ENCODE data around the gene UBB.
A peak's percentile ranks its signal among the peaks of the same experiment; 100 is the strongest.
"Not testable (repeated sequence)": the region's sequence is repeated elsewhere in the genome, so short reads cannot be mapped to it uniquely, and the experiment has no call there.

UBB gene

DNA sequence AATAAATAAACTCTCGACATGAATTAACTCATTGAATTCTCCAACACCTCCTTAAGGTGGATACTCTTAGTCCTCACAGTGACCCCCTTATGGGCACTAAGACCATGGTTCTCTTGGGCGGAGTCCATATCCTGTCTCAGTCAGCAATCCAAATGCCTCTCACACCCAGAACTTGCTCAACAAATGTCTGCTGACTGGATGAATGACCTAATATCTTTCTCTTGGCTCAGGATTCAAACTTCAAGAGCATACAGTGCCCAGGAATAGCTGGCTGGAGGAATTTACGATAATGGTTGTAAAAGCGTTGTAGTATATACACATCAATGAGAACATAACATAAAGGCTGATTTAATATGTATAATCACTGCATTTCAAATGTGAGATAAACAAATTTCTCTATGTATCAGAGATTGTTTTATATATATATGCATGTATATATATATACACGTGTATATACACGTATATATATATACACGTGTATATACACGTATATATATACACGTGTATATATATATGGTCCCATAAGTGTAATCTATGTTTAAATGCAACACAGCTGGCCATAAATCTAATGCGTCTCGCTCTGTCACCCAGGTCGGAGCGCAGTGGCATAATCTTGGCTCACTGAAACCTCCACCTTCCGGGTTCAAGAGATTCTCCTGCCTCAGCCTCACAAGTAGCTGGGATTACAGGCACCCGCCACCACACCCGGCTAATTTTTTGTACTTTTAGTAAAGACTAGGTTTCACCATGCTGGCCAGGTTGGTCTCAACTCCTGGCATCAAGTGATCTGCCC is 6.5 kb upstream of the UBB start:
- no peak for DNase-seq (ENCODE audit: low read depth)

DNA sequence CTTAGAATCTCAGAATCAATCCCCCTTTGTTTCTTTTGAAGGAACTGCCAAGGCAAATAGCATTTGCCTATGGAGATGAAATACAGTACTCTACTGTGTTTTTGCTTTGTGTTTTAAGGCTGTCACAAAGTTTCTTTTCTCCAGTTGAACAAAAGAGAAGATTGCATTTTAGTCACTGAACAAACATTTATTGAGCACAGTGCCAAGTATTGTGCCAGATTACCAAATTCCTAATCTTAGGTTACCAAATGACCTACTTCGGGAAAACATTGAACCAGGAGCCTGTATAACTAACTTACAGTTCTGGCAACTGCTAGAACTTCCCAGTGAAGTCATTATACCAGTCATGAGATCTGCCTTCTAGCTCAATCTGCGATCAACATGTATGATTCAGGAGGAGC is 3.0 kb upstream of the UBB start:
- DNase-seq (ENCODE audit: low read depth), result no peak

DNA sequence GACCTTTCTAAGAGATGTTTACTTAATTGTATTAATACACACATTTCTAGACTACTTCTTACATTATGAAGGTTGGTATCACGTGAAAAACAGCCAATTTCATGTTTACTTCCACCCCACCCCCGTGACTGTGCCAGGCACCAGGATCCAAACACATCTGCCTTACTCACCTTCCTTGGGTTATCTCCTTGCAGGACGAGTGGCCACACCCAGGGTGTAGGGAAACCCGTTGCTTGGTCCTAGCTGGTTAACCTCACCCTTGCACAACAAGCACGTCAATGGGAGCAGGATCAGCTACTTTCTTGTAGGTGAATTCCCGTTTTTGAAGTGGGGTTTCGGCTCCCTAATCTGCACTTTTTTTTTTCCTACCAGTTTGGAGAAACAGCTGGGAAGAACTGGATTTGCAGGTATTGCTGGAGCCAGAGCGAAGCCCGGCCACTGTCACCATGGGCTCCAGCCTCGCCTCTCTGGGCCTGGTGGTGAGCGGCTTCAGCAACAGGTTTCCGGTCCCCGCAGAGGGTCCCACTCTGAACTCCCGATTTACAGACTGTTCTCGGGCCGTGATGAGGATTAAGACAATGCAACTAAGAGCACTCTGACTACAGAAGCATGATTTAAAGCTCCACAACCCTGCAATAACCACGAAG is 2.1 kb upstream of the UBB start:
- DNase-seq (ENCODE audit: low read depth), result no peak

DNA sequence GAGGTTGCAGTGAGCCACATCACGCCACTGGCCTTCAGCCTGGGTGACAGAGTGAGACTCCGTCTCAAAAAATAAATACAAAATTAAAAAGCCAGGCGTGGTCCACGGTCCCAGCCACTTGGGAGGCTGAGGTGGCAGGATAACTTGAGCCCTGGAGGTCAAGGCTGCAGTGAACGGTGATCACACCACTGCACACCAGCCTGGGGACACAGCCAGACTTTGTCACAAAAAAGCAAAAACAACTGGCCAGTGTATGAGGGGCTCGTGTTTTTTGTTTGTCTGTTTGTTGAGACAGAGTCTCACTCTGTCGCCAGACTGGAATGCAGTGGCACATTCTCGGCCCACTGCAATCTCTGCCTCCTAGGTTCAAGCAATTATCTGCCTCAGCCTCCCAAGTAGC is 1.2 kb upstream of the UBB start:
- no peak for DNase-seq (ENCODE audit: low read depth)

DNA sequence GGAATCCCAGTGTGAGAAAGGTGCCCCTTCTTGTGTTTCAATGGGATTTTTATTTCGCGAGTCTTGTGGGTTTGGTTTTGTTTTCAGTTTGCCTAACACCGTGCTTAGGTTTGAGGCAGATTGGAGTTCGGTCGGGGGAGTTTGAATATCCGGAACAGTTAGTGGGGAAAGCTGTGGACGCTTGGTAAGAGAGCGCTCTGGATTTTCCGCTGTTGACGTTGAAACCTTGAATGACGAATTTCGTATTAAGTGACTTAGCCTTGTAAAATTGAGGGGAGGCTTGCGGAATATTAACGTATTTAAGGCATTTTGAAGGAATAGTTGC is 567 bp downstream of the UBB start:
- DNase-seq (ENCODE audit: low read depth), result no peak

DNA sequence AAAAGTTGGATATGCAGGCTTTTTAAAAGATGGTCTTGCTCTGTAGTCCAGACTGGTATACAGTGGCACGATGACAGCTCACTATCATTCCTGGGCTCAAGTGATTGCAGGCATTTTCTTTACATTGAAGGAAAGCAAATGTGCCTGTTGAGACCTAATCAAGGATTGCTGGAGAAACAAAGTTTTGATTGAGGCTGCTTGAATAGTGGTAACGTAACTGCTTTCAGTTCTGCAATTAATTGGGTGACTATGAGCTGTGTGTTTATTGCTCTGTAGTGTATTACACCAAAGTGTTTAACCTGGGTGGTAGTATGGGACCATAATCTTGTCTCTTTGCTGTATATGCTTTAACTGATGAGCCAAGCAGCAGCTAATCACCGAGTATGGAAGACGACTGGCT is 2.3 kb downstream of the UBB start:
- no peak for DNase-seq (ENCODE audit: low read depth)

DNA sequence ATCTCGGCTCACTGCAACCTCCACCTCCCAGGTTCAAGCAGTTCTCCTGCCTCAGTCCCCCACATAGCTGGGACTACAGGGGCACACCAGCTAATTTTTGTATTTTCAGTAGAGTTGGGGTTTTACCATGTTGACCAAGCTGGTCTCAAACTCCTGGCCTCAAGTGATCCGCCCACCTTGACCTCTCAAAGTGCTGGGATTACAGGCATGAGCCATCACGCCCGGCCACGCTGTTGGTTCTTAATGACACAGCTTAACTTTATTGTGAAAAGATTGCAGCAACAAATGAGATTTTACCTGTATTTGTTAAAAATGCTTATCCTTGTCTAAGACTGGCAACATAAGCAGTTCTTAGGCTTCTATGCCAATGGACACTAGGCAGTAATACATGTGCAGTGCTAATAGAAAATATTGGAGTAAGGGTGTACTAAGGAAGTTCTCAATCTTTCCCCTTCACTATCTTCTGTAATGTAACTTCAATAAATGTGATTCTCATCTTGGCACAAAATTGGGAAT is 2.9 kb downstream of the UBB start:
- DNase-seq (ENCODE audit: low read depth), result no peak

DNA sequence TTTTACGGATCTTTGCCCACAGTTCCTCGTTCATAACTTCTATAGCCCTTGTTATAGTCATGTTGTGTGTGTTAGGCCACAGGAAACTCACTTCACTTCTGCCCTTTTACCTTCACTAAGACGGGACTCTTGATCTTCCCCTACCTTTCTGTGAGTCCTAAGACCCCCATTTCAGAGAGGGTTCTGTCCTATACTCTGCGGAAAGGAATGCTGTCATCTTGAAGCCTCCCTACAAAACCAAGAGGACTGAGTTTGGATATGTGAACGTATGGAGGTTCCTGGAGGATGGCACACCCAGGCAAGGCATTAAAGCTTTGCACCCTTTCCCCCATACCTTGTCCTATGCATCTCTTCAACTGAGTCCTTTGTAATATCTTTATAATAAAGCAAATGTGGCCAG is 3.7 kb downstream of the UBB start:
- no peak for DNase-seq (ENCODE audit: low read depth)

DNA sequence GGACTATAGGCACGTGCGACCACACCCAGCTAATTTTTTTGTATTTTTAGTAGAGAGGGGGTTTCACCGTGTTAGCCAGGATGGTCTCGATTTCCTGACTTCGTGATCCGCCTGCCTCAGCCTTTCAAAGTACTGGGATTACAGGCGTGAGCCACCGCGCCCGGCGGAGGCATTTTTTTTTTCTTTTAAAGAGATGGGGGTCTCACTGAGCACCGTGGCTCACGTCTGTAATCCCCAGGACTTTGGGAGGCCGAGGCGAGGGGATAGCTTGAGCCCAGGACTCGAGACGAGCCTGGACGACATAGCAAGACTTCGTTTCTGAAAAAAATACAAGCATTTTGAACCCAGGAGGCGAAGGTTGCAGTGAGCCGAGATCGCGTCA is 5.2 kb downstream of the UBB start:
- not testable (repeated sequence) for DNase-seq (ENCODE audit: low read depth)

DNA sequence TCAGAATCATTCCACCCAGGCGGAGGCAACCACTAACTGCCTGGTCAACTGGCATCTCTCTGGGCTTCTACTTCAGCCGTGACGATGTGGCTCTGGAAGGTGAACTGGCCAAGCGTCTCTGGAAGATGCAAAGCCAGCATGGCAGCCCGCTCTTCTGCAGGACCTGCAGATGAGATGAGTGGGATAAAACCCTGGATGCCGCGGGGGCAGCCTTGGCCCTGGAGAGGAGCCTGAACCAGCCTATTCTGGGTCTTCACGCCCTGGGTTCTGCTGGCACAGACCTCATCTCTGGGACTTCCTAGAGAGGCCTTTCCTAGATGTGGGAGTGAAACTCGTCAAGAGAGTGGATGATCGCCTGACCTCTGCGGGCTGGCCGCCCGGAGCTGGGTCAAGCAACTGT is 10.6 kb downstream of the UBB start:
- DNase-seq (ENCODE audit: low read depth), result no peak

DNA sequence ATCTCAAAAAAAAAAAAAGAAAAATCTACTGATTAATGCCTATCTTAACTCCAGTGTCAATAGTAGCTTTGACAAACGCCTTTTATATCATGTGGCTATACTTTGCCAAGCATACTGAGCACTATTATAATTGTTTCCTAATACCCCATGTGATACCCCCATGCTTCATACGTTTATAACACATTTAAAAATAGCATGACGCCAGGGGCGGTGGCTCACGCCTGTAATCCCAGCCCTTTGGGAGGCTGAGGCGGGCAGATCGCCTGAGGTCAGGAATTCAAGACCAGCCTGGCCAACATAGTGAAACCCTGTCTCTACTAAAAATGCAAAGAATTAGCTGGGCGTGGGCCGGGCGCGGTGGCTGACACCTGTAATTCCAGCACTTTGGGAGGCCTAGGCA is 11.6 kb downstream of the UBB start:
- not testable (repeated sequence) for DNase-seq (ENCODE audit: low read depth)

DNA sequence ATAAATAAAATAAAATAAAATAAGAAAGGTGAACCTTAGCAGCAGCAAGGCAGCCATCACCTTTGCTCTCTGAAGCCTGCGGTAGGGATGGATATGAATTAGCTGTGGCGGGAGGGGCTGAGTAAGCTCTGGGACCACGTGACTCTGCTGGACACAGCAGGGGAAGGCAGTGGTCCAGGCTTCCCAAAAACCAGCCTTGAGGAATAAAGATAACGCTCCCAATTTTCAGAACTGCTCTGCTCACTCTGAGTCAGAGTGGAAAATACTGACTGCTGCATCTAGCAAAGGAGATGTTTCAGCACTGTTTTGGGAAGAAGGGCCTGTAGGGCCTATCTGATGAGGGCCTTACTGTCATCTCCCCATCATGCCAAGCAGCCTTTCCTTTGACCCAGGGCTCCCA is 15.0 kb downstream of the UBB start:
- DNase-seq (ENCODE audit: low read depth), result not testable (repeated sequence)

DNA sequence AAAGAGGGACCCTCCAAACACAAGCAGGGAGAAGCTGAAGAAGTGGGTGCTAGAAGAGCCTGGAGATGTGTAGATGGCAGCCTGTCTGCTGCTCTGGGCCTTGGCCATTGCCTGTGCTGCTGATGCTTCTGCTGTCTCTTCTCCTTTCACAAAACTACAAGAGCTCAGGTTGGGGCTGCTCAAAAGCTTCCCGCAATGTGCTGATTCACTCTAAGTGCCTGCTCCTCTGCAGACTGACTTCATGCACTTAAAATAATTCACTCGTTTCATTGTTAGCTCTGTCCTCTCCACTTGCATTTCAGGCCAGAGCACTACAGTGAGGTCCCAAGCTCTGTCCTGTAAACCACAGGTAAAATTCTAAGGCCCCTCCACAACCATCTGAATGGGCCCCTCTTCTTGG is 15.8 kb downstream of the UBB start:
- not testable (repeated sequence) for DNase-seq (ENCODE audit: low read depth)

DNA sequence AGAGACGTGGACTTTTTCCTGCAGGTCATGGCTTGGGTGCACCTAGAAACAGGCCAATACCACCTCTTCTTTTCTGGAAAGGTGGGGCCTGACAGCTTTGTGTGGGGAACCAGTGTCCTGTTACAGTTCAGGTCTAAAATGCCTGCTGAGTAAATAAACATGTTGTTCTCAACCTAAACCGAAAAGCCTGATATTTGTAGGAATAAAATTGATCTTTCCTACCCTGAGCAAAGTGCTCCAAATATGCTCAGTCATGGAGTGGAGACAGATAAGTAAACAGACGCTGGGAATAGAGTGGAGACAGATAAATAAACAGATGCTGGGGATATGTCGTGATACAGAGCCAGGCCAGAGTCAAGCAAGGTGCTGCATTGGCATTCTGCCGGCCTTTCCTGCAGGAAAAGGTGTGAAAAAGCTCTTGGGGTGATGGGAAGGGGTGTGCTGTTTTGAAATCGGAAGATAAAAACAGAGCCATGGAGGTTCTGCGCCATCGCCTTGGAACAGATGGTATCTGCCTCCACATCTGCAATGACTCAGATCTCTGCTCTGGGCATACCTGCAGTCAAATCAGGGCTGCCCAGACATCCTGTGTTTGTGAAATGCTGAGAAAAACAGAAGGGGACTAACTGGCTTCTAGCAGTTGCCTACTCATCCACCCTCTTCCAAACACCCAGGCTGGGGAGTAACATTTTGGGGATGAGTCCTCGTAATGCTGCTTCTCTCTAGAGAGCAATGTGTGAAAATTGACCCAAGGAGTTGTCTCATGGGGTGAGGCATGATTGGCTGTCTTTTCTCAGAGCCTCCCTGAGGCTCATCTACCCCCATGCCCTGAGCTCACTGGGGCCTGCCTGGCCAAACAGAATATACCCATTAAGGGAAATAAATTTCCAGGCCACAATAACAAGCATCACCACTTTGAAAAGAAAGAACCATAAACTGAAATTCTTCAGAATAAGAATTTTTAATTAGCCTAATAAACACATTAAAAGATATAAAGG is 17.7 kb downstream of the UBB start:
- no peak for DNase-seq (ENCODE audit: low read depth)

DNA sequence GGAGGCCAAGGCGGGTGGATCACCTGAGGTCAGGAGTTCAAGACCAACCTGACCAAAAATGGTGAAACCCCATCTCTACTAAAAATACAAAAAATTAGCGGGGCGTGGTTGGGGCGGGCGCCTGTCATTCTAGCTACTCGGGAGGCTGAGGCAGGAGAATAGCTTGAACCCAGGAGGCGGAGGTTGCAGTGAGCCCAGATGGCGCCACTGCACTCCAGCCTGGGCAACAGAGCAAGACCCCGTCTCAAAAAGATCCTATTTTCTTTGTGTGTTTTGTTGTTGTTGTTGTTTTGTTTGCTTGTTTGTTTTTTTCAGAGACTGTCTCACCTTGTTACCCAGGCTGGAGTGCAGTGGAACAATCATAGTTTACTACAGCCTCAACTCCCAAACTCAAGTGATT is 23.0 kb downstream of the UBB start:
- not testable (repeated sequence) for DNase-seq (ENCODE audit: low read depth)

DNA sequence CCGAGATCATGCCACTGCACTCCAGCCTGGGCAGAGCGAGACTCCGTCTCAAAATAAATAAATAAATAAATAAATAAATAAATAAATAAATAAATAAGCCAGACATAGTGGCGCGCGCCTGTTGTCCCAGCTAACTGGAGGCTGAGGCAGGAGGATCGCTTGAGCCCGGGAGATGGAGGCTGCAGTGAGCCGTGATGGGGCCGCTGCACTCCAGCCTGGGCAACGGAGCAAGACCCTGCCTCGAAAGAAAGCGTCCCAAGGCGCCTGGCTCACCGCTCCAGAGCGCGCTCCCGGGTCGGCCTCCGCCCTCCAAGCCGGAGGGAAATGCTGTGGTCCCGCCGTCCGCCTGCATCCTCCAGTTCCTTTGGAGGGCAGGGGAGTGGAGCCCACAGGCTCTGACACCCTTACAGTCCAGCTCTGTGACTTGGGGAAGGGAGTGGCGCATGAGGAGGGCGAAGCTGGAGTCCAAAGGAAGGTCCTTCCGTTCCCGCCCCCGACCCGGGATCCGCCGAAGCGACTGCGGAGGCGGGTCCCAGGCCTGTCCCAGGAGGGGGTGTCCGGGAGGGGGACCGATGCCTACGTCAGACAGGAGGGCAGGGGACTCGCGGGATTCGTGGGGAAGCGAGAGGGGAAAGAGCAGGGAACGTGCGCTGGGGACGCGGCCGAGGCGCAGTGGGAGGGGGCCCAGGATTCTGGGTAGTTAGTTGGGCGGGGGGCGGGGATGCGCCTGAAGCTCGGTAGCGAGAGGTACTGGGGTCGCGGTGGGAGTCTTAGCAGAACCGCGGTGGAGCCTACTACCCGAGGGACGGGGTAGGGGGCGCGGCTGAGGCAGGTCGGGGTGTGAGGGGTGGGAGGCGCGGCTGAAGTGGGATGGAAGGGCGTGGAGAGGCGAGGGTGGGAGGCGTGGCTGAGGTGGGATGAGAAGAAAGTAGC is 26.1 kb downstream of the UBB start:
- no peak for DNase-seq (ENCODE audit: low read depth)

DNA sequence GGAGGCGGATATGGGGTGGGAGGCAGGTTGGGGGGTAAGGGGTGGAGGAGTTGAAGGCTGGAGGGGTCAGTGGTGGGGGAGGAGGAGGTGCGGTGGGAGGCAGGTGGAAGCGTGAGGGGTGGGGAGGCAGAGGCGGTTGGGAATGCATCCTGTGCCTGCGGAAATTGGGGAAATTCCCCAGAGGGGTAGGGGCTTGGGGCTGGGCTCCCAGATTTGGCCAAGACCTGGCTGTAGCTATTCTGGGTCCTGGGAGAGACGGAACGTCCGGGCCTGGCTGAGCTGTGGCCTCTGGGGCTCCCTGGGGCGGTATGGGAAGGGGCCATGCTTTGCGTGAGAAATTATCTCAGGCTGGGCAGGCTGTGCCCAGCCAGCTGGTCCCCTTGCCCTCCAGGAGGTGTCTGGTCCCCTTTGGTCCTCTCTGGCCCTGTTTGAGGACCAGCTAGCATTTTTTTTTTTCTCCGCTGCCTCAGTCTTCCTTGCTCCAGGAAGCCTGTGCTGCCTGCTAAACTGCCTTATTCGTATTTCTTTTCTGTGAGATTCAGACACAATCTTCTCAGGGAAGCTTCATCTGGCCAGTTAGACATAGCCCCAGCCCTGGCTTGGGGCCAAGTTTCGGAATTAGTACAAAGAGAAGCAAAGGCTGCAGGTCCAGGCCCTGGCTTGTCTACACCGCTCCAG is 27.2 kb downstream of the UBB start:
- no peak for DNase-seq (ENCODE audit: low read depth)

DNA sequence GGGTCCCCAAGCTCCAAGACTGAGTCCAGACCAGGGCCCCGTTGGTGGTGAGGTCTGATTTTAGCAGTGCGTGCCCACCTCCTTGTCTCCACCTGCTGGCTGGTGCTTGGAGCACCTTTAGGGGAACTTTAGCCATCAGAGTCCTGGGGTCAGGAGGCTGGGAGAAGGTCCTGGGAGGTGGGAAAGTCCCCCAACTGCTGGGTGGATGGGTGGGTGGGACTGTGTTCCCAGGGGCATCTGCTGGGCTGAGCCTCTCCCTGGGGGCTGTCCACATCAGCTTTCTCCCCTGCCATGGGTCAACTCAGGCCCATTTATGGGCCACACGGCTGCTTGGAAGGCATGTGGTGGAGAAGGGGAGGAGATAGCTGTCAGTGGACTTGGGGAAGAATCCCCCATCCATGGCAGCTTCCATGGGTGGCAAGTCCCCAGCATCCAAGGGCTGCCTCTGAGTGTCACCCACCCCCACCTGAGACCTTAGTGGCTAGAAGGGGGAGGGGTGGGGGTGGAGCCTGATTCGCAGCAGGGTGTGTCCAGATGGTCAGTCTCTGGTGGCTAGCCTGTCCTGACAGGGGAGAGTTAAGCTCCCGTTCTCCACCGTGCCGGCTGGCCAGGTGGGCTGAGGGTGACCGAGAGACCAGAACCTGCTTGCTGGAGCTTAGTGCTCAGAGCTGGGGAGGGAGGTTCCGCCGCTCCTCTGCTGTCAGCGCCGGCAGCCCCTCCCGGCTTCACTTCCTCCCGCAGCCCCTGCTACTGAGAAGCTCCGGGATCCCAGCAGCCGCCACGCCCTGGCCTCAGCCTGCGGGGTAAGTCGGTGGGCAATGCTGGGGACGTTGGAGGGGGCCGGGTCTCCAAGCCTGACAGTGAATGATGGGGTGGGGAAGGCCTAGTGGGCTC is 34.4 kb downstream of the UBB start, which contains the start of gene TRPV2:
Gene TRPV2, plus strand, starts transcription at position 541 of the 894 bp plus-strand sequence. CDS start 2,098 bp downstream, outside the sequence.
- DNase-seq (ENCODE audit: low read depth), result peak; percentile 33

DNA sequence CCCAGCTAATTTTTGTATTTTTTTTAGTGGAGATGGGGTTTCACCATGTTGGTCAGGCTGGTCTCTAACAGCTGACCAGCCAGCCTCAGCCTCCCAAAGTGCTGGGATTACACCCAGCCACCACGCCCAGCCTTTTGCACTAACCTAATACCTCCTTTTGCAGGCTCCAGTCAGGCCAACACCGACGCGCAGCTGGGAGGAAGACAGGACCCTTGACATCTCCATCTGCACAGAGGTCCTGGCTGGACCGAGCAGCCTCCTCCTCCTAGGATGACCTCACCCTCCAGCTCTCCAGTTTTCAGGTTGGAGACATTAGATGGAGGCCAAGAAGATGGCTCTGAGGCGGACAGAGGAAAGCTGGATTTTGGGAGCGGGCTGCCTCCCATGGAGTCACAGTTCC is 36.5 kb downstream of the UBB start:
- no peak for DNase-seq (ENCODE audit: low read depth)

Measured in activated T-helper 1 cell treated with Interleukin-2 at 50 U/mL for 16 hours (primary cell).